Upper lobe of right lung (tissue), 1 donor: ENCODE data around the gene NKX6-1. TPM values are rescaled to one million over a fixed set of nuclear protein-coding genes. Genes with fewer than 3 reads are reported as not detected.

ENCODE experiments used
- ATAC-seq: fragments of 200-7000 bp; cut with Tn5 transposase; one replicate; pipeline ENCODE4 v1.9.1; 2020; ENCODE audit warnings: mild to moderate bottlenecking, moderate library complexity
- DNase-seq: peaks from one replicate; pipeline ENCODE4 v3.0.0-alpha.2; 2020
- H3K27ac ChIP-seq: fragments of 200-600 bp; one replicate; pipeline ENCODE4 v1.8.0; 2022
- H3K27me3 ChIP-seq: fragments of 200-600 bp; one replicate; pipeline ENCODE4 v1.8.0; 2022; ENCODE audit warnings: mild to moderate bottlenecking
- H3K36me3 ChIP-seq: fragments of 200-600 bp; one replicate; pipeline ENCODE4 v1.8.0; 2022
- H3K4me1 ChIP-seq: fragments of 200-600 bp; one replicate; pipeline ENCODE4 v1.8.0; 2022
- H3K4me3 ChIP-seq: fragments of 200-600 bp; one replicate; pipeline ENCODE4 v1.8.0; 2022; ENCODE audit warnings: mild to moderate bottlenecking
- H3K9me3 ChIP-seq: fragments of 200-600 bp; one replicate; pipeline ENCODE4 v1.8.0; 2022
- CTCF ChIP-seq: fragments of 200-600 bp; IDR thresholded peaks from one replicate; pipeline ENCODE4 v1.8.0; 2022; ENCODE audit warnings: antibody characterized with exemption
- intact Hi-C: fragments of 100-400 bp; cut with DNase I; formaldehyde crosslinking; loops from one replicate; pipeline ENCODE4 v1.11.0; 2022
- total RNA-seq: library from RNA; stranded (reverse); fragmentation: NEBNext Ultra II Directional; extraction: Animal tissue kit (Norgen Biotek cat#: 25700); gene quantifications from one replicate; pipeline ENCODE4 v1.2.1, GENCODE V29; 2021
- donor health status: DM: no; HTN: yes; CAD: no; lungs with severe emphysema.

NKX6-1 gene
- total RNA-seq, 1 donor from 2014 or later = not detected

DNA sequence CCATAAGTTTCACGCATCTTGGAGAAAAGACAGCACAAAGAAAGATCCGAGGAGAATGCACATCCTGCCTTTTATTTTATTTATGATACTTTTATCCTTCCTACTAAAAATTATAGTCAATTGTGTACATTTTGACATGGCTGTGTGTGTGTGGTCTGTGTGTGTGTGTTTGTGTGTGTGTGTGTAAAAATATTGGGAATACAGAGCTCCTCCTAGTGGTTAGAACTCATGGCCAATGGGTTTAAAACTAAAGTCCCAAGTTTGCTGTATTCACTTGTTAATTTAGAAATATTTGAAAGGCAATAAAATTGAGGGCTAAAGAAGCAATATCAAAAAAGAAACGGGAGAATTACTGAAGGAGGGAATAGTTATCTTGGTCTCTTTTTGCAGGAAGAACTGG lies 47.5 kb downstream of the NKX6-1 start:
- no peaks in the 10 kb centered on the region for H3K4me1 ChIP-seq
- no peaks in the 10 kb centered on the region for H3K27me3 ChIP-seq
- intact Hi-C loops = no loop called here
- peak; percentile 27 for TF ChIP-seq CTCF
- DNase-seq (no peak), ATAC-seq (no peak)
- no peaks in the 10 kb centered on the region for H3K36me3 ChIP-seq
- H3K27ac ChIP-seq = no peak overlapping the region
- no peak overlapping the region for H3K4me3 ChIP-seq
- H3K9me3 ChIP-seq = no peaks in the 10 kb centered on the region

DNA sequence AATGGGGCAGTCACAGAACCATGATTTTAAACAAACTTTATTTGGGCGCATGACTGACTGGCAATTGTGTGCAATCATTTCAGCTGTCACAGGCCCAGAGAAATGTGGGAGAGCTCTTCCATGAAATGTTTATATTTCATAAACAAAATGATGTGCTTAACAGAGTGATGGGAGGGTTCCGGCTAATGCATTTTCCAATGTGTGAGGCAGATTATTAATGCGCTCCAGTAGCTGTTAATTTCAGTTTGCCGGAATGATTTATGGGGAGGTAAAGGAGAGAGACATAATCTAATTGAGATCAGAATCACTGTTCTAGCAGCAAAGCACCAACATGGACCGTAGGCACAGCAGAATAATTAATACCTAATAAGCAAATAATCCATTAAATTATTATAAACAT lies 55.6 kb downstream of the NKX6-1 start:
- Histone ChIP-seq H3K36me3 (no peaks in the 10 kb centered on the region), H3K4me3 (no peak overlapping the region), H3K9me3 (no peaks in the 10 kb centered on the region), H3K4me1 (no peaks in the 10 kb centered on the region), H3K27me3 (peaks cover 15% of the 10 kb centered on the region), H3K27ac (no peak overlapping the region)
- DNase-seq (no peak), ATAC-seq (no peak)
- intact Hi-C loops = no loop called here
- TF ChIP-seq CTCF = no peak

- TF ChIP-seq CTCF = no peak
- H3K9me3 ChIP-seq = no peaks in the 10 kb centered on the region
- DNase-seq = no peak
- intact Hi-C loops = no loop called here
- H3K27ac ChIP-seq = no peak overlapping the region
- ATAC-seq = no peak
- H3K27me3 ChIP-seq = peaks cover 16% of the 10 kb centered on the region
- H3K36me3 ChIP-seq = no peaks in the 10 kb centered on the region
- H3K4me3 ChIP-seq = no peak overlapping the region
- no peaks in the 10 kb centered on the region for H3K4me1 ChIP-seq
Observed at GRCh38 chr4:84442778-84443177, 56.3 kb downstream of the NKX6-1 start.

Other genes with a start within 250 kb of the NKX6-1 start
- 25.1 TPM for gene CDS1, start 83.8 kb upstream of the NKX6-1 start, total RNA-seq